WI38 (cell line): ENCODE results near the gene PRPF6.
A peak's percentile ranks its signal among the peaks of the same experiment; 100 is the strongest.

ENCODE experiments used
- H3K4me3 ChIP-seq: 2 replicates; pipeline ENCODE4 v1.5.1; 2011; ENCODE audit warnings: low read depth, mild to moderate bottlenecking, control low read depth, low read length
- CTCF ChIP-seq: IDR thresholded peaks from 2 replicates; pipeline ENCODE4 v1.5.1; 2012; ENCODE audit warnings: low read depth, mild to moderate bottlenecking, control low read depth, low read length

Gene PRPF6

GRCh38 chr20:64036346-64037198 lies 55.6 kb downstream of the PRPF6 start:
- TF ChIP-seq CTCF: no peak
- no peak overlapping the region for H3K4me3 ChIP-seq

GRCh38 chr20:64037199-64037497 lies 56.2 kb downstream of the PRPF6 start:
- TF ChIP-seq CTCF: no peak
- no peak overlapping the region for H3K4me3 ChIP-seq

GRCh38 chr20:64037498-64038213 lies 56.7 kb downstream of the PRPF6 start:
- no peak overlapping the region for H3K4me3 ChIP-seq
- TF ChIP-seq CTCF: no peak

GRCh38 chr20:64038224-64038564 lies 57.3 kb downstream of the PRPF6 start:
- no peak overlapping the region; the same call in 1 of the 2 replicates for H3K4me3 ChIP-seq
- no peak for TF ChIP-seq CTCF

GRCh38 chr20:64038565-64039292 lies 57.8 kb downstream of the PRPF6 start:
- H3K4me3 ChIP-seq: peak overlapping the region; percentile 40
- peak; percentile 65 for TF ChIP-seq CTCF

GRCh38 chr20:64039293-64040160 lies 58.6 kb downstream of the PRPF6 start:
- H3K4me3 ChIP-seq: peak overlapping the region; percentile 27; the same call in 1 of the 2 replicates
- no peak for TF ChIP-seq CTCF
